NOMO-1 (cell line): Measurements from ENCODE around the gene PFDN6.

Experiments used
- DNase-seq, 2 experiments: peaks; one replicate each; lab custom pipeline; 2025; ENCODE audit not compliant: unreplicated experiment in 2 of 2; lab: John Stamatoyannopoulos, UW

Gene PFDN6

GRCh38 chr6:33315793-33316602 is 26.6 kb downstream of the PFDN6 start:
- no peak for DNase-seq

- DNase-seq, result peak in 1 of 2 experiments; percentile 10
Observed at GRCh38 chr6:33316603-33317418, 27.4 kb downstream of the PFDN6 start.

GRCh38 chr6:33317419-33317668 is 27.9 kb downstream of the PFDN6 start:
- DNase-seq, result peak in 1 of 2 experiments; percentile 24

GRCh38 chr6:33317669-33318425 is 28.4 kb downstream of the PFDN6 start, which contains the start of gene ZBTB22:
TSS of gene ZBTB22 (minus strand) at chr6:33317744. CDS start at chr6:33316916, 828 bp downstream.
- peak; percentile 93 to 98 for DNase-seq

GRCh38 chr6:33318426-33319073 is 29.1 kb downstream of the PFDN6 start:
- DNase-seq, result no peak

- no peak for DNase-seq
Observed at GRCh38 chr6:33319939-33320314, 30.5 kb downstream of the PFDN6 start.

- DNase-seq, result no peak
Observed at GRCh38 chr6:33320315-33321181, 31.1 kb downstream of the PFDN6 start.

- DNase-seq, result no peak
Observed at GRCh38 chr6:33321227-33321626, 31.8 kb downstream of the PFDN6 start.

GRCh38 chr6:33323623-33323948 is 34.2 kb downstream of the PFDN6 start:
- no peak for DNase-seq

GRCh38 chr6:33324125-33324524 is 34.7 kb downstream of the PFDN6 start:
- DNase-seq, result peak in 1 of 2 experiments; percentile 34

- DNase-seq, result no peak
Observed at GRCh38 chr6:33329058-33329457, 39.7 kb downstream of the PFDN6 start.

GRCh38 chr6:33330736-33331135 is 41.3 kb downstream of the PFDN6 start:
- no peak for DNase-seq

GRCh38 chr6:33333666-33334065 is 44.3 kb downstream of the PFDN6 start:
- DNase-seq, result no peak

- DNase-seq, result no peak
Observed at GRCh38 chr6:33335916-33336315, 46.5 kb downstream of the PFDN6 start.

- DNase-seq, result no peak
Observed at GRCh38 chr6:33336495-33336894, 47.1 kb downstream of the PFDN6 start.

GRCh38 chr6:33339193-33339592 is 49.8 kb downstream of the PFDN6 start:
- DNase-seq, result no peak
